Cerebellar cortex (tissue), 1 donor: Measurements from ENCODE around the gene GRK7.
A peak's percentile ranks its signal among the peaks of the same experiment; 100 is the strongest.
"Not testable (repeated sequence)": the region's sequence is repeated elsewhere in the genome, so short reads cannot be mapped to it uniquely, and the experiment has no call there.

Source experiments
- DNase-seq: peaks from one replicate; pipeline ENCODE4 v3.0.0-alpha.2; 2015; ENCODE audit warnings: low spot score

The GRK7 gene

DNA sequence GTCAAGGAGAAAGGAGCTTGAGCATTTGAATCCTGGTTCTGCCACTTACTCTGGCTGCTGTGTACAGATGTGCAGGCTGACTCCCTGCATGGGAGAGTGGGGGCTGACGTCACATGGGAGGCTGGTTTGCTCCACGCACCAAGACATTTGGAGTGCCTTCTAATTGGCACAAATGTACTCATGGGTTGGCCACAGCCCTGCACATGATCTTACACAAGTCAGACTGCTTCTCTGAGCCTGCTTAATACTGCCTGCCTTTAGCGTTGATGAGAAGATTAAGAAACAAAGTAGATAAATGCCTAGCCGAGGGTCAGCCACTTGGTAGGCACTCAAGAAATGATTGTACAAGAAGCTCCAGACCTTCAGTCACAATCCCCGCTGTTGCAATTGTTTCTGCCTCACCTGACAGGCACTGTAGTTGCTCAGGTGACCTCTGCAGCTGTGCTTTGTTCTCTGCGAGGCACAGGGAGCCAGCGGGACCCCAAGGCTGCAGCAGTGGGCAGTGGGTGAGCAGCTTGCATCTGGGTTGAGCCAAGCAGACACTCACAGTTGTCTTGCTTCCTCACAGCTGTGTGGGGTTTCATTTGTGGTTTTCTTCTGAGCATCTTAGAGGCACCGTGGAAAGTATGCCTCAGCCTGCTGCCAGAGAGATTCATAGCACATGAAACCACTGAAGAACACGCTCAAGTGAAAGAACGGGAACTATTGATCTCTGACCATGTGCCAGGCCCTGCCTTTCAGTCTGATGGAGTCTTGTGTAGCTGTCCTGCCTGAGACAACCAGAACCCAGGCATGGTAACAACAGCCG is 33.1 kb downstream of the GRK7 start:
- DNase-seq = no peak

DNA sequence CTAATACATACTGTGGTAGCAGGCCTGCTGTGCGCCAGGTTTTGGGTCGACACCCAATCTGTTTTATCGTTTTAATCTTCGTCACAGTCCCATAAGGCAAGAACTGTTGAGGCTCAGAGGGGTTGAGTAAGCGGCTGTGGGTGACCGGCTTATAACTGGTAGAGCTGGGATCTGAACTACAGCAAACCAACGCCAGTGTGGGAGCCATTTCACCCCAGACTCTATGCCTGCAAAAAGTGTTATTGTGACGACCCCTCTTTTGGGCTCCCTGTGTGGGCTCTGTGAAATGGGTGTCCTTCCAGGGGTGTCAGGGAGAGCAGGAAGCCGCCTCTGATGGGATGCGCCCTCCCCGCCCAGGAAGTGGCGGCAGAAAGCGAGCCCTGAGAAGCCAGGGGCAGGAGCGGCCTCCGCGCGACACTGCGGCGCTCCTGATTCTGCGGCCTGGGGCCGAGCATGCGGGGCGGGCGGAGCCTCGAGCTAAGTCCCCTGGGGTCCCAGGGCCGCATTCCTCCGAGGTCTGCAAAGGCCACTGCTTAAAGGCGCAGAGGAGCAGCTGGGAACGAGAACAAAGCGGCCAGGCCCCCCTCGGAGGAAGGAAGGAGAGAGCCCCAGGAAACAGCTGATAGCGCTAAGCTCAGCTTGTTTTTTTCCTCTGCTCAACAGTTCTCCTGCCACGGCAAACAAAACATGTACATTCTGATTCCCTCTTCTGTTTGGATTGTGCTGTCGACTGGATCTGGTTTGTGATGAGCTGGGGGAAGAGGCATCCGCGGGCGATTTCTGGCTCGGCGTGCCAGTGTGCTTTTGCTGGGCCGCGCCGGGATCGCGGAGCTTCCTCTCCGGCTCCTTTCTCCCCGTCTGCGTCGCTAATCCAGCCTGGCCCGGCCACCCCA is 33.9 kb downstream of the GRK7 start:
- DNase-seq = peak; percentile 34

DNA sequence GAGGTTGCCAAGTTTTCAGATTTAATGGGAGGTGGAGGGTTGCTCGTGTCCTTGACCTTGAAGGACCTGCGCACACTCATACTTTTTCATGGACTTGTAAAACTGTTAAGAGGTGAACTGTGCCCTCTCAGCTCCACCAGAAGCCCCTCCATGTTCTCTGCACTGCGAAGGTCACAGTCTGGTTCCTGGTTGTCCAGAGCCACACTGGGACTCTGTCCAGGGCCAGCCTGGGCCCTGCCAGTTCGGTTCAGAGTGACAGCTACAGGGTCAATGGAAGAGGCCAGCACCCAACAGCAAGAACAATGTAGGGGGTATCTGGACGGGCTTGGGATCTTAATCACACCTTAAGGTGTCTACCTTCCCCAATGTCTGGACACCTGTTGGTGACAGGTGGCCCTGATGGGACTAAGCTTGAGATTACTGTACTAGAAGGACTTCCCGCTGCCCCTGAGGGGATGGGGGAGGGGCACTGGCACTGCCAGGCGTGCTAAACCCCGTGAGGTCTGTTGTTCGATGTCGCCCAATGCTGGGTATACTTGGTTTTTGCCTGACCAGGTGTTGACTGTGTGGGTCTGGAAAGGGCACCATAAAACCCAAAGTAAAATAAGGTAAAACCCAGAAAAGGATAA is 34.7 kb downstream of the GRK7 start:
- no peak for DNase-seq

- DNase-seq = no peak
These were observed 35.2 kb downstream of the GRK7 start for GRCh38 chr3:141798448-141798845.

DNA sequence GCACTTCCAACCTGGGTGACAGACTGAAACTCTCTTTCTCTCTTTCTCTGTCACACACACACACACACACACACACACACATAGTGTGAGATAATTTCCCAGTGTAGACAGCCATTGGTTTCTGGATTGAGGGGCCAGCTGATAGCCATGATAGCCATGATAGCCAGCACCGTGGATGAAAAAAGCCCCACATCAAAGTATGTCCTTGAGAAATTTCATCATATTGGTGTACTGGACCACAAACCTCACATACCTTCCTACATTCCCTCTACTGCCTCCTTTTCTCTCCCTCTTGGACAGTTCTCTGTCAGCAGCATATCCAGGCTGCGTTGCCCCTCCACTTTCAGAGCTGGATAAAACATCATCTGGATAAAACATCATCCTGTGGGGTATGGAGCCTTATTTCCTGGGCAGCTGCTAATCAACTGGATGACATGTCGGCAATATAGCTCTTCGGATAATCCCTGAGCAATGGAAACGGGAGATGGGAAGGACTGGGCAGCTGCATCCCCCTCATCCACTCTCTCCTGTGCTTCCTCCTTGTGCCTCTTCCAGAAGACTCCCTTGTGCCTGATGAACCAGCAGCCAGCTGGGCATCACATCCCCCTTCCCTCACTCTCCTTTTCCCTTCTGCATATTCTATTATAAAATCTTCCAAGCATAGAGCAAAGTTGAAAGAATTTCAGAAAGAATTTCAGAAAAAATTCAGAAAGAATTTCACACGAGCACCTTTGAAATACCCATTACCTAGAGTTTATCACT is 39.3 kb downstream of the GRK7 start:
- DNase-seq = no peak

DNA sequence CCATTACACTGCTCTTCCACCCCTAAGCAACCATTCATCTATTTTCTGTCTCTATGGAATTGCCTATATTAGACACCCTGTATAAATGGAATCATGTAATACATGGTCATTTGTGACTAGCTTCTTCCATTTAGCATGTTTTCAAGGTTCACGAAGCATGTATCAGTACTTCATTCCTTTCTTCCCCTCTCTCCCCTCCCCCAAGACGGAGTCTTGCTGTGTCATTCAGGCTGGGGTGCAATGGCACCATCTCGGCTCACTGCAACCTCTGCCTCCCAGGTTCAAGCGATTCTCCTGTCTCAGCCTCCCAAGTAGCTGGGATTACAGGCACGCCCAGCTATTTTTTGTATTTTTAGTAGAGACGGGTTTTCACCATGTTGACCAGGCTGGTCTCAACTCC is 40.3 kb downstream of the GRK7 start:
- not testable (repeated sequence) for DNase-seq

GRCh38 chr3:141804447-141804777 is 41.2 kb downstream of the GRK7 start:
- DNase-seq = no peak

DNA sequence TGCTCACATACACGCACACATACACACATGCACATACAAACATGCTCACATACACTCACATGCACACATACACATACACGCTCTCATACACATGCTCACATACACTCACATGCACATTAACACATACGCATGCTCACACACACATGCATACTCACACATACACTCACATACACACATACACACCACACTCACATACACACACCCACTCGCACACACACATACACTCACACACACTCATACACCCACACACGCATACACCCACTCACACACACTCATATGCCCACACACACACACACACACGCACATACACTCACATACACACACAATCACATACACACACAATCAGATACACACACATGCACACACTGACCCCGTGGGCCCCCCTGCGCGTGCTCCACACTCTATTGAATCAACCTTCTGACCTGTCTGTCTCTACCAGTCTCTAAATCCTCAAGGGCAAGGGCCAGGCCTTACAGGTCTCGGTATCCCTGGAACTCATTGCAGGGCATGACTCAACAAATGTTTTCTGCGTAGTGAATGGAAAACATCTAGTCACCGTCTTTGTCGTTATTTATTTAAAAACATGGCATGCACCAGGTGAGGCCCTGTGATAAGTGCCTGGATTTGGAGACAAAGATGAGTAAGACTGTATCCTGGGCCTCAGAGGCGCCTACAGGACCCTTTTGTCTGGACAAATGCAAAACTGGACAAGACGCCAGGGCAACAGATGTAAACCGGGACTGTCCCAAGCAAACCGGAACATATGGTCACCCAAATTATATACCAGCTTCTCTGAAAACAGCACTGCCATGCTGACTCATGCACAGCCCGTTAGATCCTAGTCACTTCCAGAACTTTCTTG is 41.8 kb downstream of the GRK7 start:
- DNase-seq = no peak

DNA sequence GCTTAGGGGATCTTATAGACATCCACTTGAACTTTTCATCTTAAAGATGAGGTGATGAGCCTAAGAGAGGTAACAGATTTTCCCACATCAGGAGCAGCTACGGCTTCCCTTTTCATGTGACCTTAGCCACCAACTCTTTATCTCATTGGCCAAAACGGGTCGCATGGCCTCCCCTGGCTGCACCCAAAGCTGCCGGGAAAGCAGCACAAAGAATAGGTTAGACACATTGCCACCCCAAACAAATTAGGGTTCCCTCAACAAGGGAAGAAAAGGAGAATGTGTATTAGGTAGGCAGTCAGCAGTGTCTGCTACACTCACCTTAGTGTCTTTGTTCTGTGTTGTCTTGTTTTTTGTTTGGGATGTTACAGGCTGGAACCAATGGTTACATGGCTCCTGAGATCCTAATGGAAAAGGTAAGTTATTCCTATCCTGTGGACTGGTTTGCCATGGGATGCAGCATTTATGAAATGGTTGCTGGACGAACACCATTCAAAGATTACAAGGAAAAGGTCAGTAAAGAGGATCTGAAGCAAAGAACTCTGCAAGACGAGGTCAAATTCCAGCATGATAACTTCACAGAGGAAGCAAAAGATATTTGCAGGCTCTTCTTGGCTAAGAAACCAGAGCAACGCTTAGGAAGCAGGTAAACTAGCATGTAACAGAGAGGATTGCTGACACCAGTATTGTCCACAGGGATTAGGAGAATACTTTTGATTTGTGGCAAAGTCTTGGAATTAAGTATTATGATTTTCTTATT is 44.2 kb downstream of the GRK7 start:
- DNase-seq = no peak

- DNase-seq = no peak
These were observed 45.4 kb downstream of the GRK7 start for GRCh38 chr3:141808586-141808985.

DNA sequence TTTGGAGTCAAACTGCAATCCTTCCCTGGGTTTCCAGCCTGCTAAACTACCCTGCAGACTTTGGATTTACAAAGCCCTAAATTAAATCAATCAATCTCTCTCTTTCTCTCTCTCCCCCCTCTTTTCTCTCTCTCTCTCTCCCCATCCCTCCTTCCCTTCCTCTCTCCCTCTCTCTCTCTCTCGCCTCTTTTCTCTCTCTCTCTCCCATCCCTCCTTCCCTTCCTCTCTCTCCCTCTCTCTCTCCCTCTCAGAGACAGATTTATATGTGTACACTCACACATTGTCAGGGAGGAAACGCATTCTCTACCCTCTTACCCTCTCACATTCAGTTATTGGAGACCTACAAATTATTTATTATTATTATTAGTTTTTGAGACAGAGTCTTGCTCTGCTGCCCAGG is 47.0 kb downstream of the GRK7 start:
- no peak for DNase-seq

DNA sequence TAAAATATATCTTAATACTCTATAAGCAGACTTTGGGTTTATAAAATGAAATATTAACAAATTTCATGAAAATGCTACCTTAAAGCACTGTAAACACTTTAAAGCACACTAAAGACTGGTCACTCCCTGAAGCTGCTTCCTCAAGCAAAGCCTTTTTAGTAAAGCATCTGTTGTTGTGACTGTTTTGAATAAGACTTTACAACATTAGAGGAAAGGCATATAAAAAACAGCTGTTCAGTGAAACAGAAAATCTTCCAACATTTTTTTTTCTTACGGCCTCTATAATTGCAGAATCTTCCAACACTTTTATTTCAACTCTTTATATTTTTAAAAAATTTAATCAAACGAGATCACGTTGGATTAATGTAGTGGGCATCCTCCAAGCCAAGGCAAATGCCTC is 48.1 kb downstream of the GRK7 start:
- no peak for DNase-seq

- DNase-seq = no peak
These were observed 48.9 kb downstream of the GRK7 start for GRCh38 chr3:141812084-141812483.

GRCh38 chr3:141812586-141812985 is 49.4 kb downstream of the GRK7 start:
- no peak for DNase-seq
